ENCODE measurements around the gene IFI27L2.

GRCh38 chr14:94123868-94124267 is 5.5 kb downstream of the IFI27L2 start:
- no peak for TF ChIP-seq CTCF (IDR thresholded peaks at IDR 0.05)
- no peak for TF ChIP-seq POLR2A (IDR thresholded peaks at IDR 0.05)
- no peak for TF ChIP-seq POLR2AphosphoS5 (IDR thresholded peaks at IDR 0.05)
